GM12892 (cell line): ENCODE results near the gene FAM3C.

Experiments
- POLR2A ChIP-seq: IDR thresholded peaks from 2 replicates; pipeline ENCODE4 v1.6.1; 2011; ENCODE audit warnings: low read depth, low read length, control low read depth
- POLR2AphosphoS5 ChIP-seq: IDR thresholded peaks from 2 replicates; pipeline ENCODE4 v1.6.1; 2011; ENCODE audit warnings: low read depth, low read length, control low read depth
- TAF1 ChIP-seq: IDR thresholded peaks from 2 replicates; pipeline ENCODE4 v1.6.1; 2011; ENCODE audit warnings: low read depth, mild to moderate bottlenecking, control low read depth, low read length, borderline replicate concordance

DNA sequence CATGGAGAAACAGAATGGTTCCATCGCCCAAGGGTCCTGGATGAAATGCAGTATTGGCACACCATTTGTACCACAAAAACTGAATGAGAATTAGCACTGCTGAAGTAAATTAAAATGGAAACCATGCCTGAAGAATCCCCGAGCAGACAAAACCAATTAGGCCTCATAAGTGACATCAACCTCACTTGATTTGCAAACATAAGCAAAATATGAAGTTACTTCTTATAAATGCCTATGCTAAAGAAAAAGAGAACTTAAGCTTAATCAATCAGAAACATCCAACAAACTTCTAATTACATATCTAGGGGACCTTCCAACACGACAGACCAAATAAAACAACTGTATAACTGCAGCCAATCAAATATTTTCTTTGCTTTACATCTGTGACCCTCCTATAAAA, 4.4 kb downstream of the FAM3C start:
- TF ChIP-seq POLR2A (no peak), POLR2AphosphoS5 (no peak), TAF1 (no peak)
